ENCODE measurements around the gene GPRIN1.
"Not testable (repeated sequence)": the region's sequence is repeated elsewhere in the genome, so short reads cannot be mapped to it uniquely, and the experiment has no call there.

Gene GPRIN1

DNA sequence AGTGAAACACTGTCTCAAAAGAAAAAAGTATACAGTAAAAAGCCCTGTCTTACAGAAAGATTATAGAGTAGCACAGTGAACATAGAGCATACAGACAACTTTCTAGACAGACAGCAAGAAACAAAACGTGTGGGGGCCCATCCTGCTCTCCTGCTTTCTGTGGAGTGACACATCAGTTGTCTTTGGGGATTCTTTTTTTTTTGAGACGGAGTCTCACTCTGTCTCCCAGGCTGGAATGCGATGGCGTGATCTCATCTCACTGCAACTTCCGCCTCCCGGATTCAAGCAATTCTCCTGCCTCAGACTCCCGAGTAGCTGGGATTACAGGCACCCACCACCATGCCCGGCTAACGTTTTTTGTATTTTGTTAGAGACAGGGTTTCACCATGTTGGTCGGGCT lies 46.0 kb downstream of the GPRIN1 start:
- no peak for DNase-seq

DNA sequence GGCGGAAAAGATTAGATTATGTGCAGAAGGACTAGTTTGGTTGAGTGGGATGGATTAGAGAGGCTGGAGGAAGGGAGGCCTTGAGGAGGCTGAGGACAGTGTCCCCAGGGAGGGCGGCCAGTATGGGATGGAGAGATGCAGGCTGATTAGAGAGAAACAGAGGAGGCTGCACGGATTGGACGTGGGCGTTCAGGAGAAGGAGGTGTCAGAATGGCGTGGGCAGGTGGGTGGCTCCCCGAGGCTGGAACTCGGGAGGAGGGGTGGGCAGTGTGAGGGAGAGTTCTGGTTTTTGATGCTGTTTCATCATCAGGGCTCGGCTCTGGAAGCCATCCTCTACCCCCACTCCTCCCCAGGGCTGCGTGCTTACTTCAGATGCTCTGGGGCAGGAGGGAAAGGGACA lies 47.8 kb downstream of the GPRIN1 start:
- DNase-seq: no peak

DNA sequence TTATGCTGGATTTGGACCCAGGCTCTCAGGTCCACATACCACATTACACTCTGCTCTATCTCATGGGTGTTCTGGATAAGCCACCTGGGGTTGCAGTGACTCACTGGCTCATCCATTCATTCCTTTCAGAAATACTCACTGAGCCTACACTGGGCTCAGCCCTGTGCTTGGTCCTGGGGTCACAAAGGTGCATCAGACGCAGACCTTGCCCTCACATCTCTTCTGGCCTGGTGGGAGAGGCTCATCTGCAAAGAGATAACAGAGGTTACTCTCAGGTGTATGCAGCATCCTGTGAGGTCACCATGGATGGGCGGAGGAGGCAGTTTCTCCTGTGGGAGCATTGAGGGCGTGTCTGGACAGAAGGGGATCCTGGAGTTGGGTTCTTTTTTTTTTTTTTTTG lies 48.7 kb downstream of the GPRIN1 start:
- no peak for DNase-seq

GRCh38 chr5:176560364-176560763 lies 49.6 kb downstream of the GPRIN1 start:
- DNase-seq: no peak

DNA sequence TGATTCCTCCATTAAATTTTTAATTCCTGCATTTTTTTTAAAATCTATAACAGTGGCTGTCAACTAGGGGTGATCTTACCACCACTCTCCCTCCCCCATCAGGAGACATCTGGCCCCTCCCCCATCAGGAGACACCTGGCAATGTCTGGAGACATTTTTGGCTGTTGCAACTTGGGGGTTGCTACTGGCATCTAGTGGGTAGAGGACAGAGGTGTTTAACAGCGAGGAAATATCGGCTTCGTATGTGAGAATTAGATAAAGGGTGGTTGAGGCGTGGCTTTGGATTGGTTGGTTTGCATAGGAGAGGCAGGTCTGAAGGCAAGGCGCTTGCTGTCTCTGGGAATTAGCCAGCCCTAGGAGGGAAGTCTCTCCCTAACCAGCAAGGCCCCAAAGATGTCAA lies 50.3 kb downstream of the GPRIN1 start:
- DNase-seq: no peak

DNA sequence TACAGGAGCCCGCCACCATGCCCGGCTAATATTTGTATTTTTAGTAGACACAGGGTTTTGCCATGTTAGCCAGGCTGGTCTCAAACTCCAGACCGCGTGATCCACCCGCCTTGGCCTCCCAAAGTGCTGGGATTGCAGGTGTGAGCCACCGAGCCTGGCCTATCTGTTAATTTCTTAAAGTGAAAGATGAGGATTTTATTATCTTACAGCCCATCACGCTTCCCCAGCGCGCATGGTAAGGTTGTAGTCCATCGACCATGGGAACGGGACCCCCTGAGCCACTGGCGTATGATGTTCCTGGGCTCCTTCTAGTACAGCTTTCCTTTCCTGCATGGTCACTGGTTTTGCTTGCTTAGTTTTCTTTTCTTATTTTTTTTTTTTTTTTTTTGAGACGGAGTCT lies 52.1 kb downstream of the GPRIN1 start:
- no peak for DNase-seq

DNA sequence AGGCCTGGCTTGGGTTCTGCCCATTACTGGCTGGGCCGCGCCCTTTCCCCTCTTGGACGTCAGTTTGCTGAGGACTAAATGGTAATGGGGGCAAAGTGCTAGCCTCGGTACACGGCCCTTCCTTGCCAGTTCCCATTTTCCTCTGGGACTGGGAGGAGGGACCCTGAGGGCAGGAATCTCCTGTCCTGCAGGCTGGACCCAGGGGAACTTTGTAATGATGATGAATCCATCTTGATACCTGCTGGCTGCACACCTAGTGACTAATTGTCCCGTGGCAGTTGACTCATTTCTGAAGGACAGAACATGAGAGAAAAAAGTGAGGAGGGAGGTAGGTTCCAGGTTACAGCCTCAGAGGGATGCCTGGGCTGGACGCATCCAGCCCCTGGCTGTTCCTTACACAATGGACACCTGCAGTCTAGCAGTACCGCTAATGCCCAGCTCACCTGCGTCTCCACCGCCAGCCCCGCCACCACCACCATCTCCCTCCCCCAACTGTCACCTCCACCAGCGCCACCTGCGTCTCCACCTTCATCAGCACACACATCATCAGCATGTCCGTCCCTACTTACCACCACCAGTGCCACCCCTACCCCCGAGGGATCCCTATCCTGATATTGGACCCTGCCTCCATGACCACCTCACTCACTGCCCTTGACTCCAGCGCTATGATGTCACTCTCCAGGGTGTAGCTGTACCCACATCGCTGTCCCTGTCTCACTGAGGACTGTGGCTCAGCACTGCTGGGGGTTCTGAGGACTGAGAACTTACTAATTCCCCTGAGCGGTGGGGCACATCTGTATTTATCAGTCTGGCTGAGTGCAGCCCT lies 56.5 kb downstream of the GPRIN1 start:
- no peak for DNase-seq

DNA sequence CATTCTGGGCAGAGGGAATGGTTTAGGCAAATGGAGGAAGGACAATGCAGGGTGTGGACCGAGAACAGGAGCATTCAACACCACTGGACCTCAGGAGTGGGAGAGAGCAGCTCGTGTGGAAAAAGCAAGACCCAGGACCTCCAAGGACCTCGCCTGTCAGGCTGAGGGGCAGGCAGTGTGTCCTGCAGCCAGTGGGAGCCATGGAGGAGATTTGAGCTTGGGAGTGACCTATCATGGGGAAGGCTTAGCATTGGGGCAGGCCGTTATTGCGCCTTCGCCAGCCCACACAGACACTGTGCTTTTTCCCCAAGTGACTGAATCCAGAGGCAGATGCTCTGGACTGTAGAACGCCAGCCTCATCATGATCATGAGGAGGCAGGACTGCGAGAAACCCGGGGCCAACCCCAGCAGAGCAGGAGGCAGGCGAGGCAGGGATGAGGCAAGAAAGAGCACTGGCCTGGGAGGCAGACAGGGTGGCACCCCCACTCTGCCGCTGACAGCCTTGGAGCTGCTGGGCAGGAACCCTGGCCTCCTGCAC lies 57.6 kb downstream of the GPRIN1 start:
- no peak for DNase-seq

GRCh38 chr5:176550937-176551336 lies 59.0 kb downstream of the GPRIN1 start:
- DNase-seq: not testable (repeated sequence)

- DNase-seq: no peak
These were observed 59.6 kb downstream of the GPRIN1 start for GRCh38 chr5:176550275-176550831.

- DNase-seq: no peak
These were observed 60.1 kb downstream of the GPRIN1 start for GRCh38 chr5:176549871-176550270.

DNA sequence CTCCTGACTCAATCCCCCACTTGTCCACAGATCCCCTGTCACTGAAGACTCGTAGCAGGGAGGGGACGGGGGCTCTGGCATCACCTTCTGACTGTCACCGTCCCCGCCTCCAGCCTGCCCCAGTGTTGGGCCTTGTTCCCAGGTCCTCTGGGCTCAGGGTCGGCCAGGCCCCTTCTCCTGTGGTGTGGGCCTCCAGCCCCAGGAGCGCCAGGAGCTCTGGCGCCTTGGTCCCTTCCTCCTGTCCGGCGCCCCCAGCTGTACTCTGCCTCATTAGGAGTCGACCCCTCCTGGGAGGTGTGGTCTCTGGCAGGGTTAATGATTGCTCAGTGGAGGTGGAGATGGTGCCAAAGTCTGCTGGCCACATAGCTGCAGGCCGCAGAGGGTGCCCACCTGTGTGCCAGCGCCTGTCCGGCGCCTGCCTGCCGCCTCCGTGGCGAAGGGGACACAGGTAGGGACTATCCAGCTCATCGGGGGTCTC lies 61.0 kb downstream of the GPRIN1 start, which contains the start of gene CDHR2:
CDHR2 (plus strand) TSS at position 376 of the 478 bp plus-strand sequence. CDS start 16,011 bp downstream, outside the sequence.
- DNase-seq: no peak

GRCh38 chr5:176547802-176548201 lies 62.2 kb downstream of the GPRIN1 start:
- no peak for DNase-seq

Measured in NCI-H2029 (cell line).